ENCODE measurements around the gene CFAP221.

DNA sequence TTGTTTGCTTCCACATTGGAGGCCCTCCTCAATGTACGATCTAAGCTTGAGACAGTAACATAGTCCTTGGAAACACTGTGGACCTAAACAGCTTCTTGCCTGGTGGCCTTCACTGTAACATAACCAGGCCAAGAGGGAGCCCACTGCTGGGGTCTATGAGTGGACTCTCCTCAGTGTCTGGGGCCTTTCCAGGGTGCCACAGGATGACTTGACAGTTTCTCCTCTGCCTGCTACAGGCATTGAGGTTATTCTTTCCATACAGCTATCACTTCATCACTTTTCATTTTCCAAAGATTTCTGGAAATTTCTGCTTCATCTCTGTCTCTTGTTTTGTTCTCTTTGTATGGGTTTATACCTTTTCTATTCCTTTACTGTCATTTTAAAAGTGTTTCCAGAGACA, 31.3 kb upstream of the CFAP221 start:
- TF ChIP-seq, protein P1, sequence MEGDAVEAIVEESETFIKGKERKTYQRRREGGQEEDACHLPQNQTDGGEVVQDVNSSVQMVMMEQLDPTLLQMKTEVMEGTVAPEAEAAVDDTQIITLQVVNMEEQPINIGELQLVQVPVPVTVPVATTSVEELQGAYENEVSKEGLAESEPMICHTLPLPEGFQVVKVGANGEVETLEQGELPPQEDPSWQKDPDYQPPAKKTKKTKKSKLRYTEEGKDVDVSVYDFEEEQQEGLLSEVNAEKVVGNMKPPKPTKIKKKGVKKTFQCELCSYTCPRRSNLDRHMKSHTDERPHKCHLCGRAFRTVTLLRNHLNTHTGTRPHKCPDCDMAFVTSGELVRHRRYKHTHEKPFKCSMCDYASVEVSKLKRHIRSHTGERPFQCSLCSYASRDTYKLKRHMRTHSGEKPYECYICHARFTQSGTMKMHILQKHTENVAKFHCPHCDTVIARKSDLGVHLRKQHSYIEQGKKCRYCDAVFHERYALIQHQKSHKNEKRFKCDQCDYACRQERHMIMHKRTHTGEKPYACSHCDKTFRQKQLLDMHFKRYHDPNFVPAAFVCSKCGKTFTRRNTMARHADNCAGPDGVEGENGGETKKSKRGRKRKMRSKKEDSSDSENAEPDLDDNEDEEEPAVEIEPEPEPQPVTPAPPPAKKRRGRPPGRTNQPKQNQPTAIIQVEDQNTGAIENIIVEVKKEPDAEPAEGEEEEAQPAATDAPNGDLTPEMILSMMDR (IDR thresholded peaks at IDR 0.05), result no peak
- TF ChIP-seq POLR2A (IDR thresholded peaks at IDR 0.05), result no peak

Measured in body of pancreas (tissue), 4 donors.